Upper lobe of left lung (tissue), 6 donors: ENCODE data around the gene PTX4. TPM values are rescaled to one million over a fixed set of nuclear protein-coding genes. Genes with fewer than 3 reads are reported as not detected.

Experiments
- ATAC-seq, 2 donors: fragments of 200-7000 bp; cut with Tn5 transposase; one replicate each; pipeline ENCODE4 v1.9.1; 2022; ENCODE audit warnings: mild to moderate bottlenecking in 2 of 2, moderate library complexity in 2 of 2; ENCODE audit not compliant: low FRiP score in 2 of 2
- DNase-seq, 2 donors: peaks; one replicate each; pipeline ENCODE4 v3.0.0-alpha.2; 2019 to 2020
- H3K27ac ChIP-seq, 4 donors: fragments of 200-600 bp; sonication (generic); one replicate each; pipeline ENCODE4 v1.5.1; 2016 to 2019
- H3K27me3 ChIP-seq, 4 donors: fragments of 200-600 bp; sonication (generic); one replicate each; pipeline ENCODE4 v1.5.1; 2017 to 2019
- H3K36me3 ChIP-seq, 4 donors: fragments of 200-600 bp; sonication (generic); one replicate each; pipeline ENCODE4 v1.5.1; 2016 to 2019
- H3K4me1 ChIP-seq, 4 donors: fragments of 200-600 bp; sonication (generic); one replicate each; pipeline ENCODE4 v1.5.1; 2018 to 2019
- H3K4me3 ChIP-seq, 4 donors: fragments of 200-600 bp; sonication (generic); one replicate each; pipeline ENCODE4 v1.5.1; 2017 to 2019; ENCODE audit warnings: mild to moderate bottlenecking in 2 of 4, moderate library complexity in 1 of 4
- H3K9me3 ChIP-seq, 4 donors: fragments of 200-600 bp; sonication (generic); one replicate each; pipeline ENCODE4 v1.5.1; 2018 to 2019
- EP300 ChIP-seq, 4 donors: sonication (generic); formaldehyde crosslinking; IDR thresholded peaks; one replicate each; pipeline ENCODE4 v1.5.1; 2017; ENCODE audit warnings: antibody characterized with exemption in 4 of 4, control low read depth in 2 of 4
- POLR2A ChIP-seq, 4 donors: fragments of 450-650 bp; IDR thresholded peaks; one replicate each; pipeline ENCODE4 v1.5.1; 2016 to 2017; ENCODE audit warnings: antibody characterized with exemption in 4 of 4, mild to moderate bottlenecking in 2 of 4
- POLR2AphosphoS5 ChIP-seq, 2 donors: sonication (generic); formaldehyde crosslinking; IDR thresholded peaks; one replicate each; pipeline ENCODE4 v1.5.1; 2017; ENCODE audit warnings: antibody characterized with exemption in 2 of 2
- WGBS, 2 donors: methylation state at CpG; one replicate each; pipeline ENCODE4 v1.1.5; 2017 to 2018; 5-methylcytosine and 5-hydroxymethylcytosine counted together
- total RNA-seq, 6 donors: library from RNA; depleted of rRNA in 4 of 6; stranded (reverse); fragments of >200 nt in 4 of 6; gene quantifications; one replicate each; pipeline versions ENCODE4 v1.1.0 to v1.2.1, GENCODE V29; 2016 to 2021
- TF ChIP-seq, protein P1 (sequence below), 6 experiments: fragments of 450-650 bp in 4 of 6; fragments of 200-600 bp in 2 of 6; sonication (generic) in 2 of 6; IDR thresholded peaks; one replicate each; pipeline ENCODE4 v1.5.1; 2016 to 2019; ENCODE audit warnings: antibody characterized with exemption in 6 of 6
- donor health status: DM: no; HTN: no; CAD: no; lungs with moderate emphysema.
- donor health status: DM: no; HTN: yes; CAD: no; lungs with severe emphysema.

PTX4 gene
- total RNA-seq, 6 donors from 2014 or later: 0.30 to 0.34 (median 0.34) TPM; not detected in 3

DNA sequence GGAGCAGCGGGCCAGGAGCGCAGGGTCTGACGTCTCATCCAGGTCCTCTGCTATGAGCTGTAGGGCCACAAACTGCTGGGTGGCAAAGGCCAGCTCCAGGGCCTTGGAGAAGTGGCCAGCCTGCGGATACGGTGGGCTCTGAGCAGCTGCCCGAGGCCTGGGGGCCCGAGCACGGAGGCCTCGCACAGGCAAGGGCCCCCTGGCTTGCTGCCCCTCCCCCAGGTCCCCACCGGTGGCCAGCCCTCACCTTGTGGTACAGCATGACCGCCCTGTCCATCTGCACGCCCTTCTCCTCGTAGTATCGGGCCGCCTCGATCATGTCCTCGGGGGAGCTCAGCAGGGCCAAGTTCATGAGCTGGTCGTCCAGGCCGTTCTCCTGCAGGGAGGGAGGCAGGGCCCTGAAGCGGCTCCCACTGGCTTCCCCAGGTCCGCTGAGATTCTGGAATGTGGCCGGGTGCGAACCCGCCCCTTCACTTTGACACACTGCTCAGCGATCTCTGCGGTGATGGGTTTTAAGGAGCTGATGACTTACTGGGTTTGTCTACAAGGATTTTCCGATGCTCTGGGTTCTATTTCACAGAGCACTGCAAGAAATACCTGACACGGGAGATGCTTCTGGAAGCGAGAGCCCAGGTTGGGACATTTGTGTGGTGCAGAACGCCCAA is 35.0 kb upstream of the PTX4 start:
- TF ChIP-seq EP300 (IDR thresholded peaks at IDR 0.05) (no peak), POLR2AphosphoS5 (IDR thresholded peaks at IDR 0.05) (no peak), POLR2A (IDR thresholded peaks at IDR 0.05) (no peak)
- TF ChIP-seq, protein P1, sequence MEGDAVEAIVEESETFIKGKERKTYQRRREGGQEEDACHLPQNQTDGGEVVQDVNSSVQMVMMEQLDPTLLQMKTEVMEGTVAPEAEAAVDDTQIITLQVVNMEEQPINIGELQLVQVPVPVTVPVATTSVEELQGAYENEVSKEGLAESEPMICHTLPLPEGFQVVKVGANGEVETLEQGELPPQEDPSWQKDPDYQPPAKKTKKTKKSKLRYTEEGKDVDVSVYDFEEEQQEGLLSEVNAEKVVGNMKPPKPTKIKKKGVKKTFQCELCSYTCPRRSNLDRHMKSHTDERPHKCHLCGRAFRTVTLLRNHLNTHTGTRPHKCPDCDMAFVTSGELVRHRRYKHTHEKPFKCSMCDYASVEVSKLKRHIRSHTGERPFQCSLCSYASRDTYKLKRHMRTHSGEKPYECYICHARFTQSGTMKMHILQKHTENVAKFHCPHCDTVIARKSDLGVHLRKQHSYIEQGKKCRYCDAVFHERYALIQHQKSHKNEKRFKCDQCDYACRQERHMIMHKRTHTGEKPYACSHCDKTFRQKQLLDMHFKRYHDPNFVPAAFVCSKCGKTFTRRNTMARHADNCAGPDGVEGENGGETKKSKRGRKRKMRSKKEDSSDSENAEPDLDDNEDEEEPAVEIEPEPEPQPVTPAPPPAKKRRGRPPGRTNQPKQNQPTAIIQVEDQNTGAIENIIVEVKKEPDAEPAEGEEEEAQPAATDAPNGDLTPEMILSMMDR (IDR thresholded peaks at IDR 0.05): no peak
- no peak for ATAC-seq

DNA sequence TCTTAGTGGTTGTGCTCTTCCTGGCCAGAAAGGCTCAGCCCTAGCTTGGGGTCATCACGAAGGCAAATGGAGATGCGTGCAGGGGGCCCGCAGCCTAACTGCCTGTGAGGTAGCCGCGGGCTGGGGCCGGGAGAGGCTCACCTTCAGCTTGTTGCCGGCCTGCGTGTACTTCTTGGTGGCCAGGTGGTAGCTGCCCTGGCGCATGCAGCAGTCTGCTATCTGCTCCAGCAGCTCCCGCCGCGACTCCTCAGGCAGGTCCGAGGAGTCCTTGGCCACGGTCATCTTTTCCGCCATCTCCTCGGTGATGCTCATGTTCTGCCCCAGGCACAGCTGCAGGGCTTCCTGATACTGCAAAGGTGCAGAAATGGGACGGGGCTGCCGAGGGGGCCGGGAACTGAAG is 31.7 kb upstream of the PTX4 start:
- TF ChIP-seq POLR2AphosphoS5 (IDR thresholded peaks at IDR 0.05) (no peak), EP300 (IDR thresholded peaks at IDR 0.05) (no peak), POLR2A (IDR thresholded peaks at IDR 0.05) (no peak)
- TF ChIP-seq, protein P1 (IDR thresholded peaks at IDR 0.05): no peak
- WGBS, 2 donors: 96% methylated on average over 15 to 19 of the region's 19 CpGs
- no peak for ATAC-seq
- Histone ChIP-seq H3K9me3 (no peaks in the 10 kb centered on the region), H3K27me3 (no peaks in the 10 kb centered on the region), H3K27ac (no peak overlapping the region), H3K36me3 (peaks cover 0 to 53% (median 28%) of the 10 kb centered on the region in 4 donors), H3K4me3 (no peak overlapping the region), H3K4me1 (no peaks in the 10 kb centered on the region)
- peak in 1 of 2 donors; percentile 62 for DNase-seq

More for the DNA sequence above, 35.0 kb upstream of the PTX4 start:
- no peaks in the 10 kb centered on the region for H3K27me3 ChIP-seq
- H3K27ac ChIP-seq: no peak overlapping the region
- WGBS, 2 donors: 89 to 94% methylated on average over 12 to 30 of the region's 30 CpGs
- no peak overlapping the region for H3K4me3 ChIP-seq
- H3K9me3 ChIP-seq: no peaks in the 10 kb centered on the region
- peaks cover 0 to 40% (median 24%) of the 10 kb centered on the region in 4 donors for H3K36me3 ChIP-seq
- peaks cover 9 to 23% (median 23%) of the 10 kb centered on the region in 4 donors for H3K4me1 ChIP-seq
- DNase-seq: peak in 1 of 2 donors; percentile 69

DNA sequence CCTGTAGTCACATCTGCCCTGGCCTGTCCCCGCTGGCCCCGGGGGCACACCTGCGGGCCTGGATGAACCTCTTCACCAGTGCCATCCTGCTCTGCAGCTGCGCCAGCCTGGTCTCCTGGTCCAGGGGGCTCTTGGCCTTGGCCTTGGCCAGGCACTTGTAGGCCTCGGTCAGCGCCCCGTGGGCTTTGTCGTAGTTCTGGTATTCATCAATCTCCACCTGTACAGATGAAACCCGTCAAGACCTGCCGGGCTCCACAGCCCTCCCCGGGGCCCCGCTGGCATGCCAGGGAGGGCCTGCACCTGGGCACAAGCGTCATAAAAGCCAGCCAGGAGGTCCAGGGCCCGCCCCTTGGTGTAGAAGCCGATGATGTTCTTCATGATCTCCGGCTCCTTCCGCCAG is 31.1 kb upstream of the PTX4 start:
- ATAC-seq (no peak), DNase-seq (peak in 1 of 2 donors; percentile 75)
- 97% methylated on average over 4 to 17 of the region's 17 CpGs for WGBS, 2 donors
- Histone ChIP-seq H3K27ac (no peak overlapping the region), H3K36me3 (peaks cover 0 to 53% (median 28%) of the 10 kb centered on the region in 4 donors), H3K4me1 (no peaks in the 10 kb centered on the region), H3K9me3 (no peaks in the 10 kb centered on the region), H3K4me3 (no peak overlapping the region), H3K27me3 (no peaks in the 10 kb centered on the region)
- TF ChIP-seq POLR2A (IDR thresholded peaks at IDR 0.05) (no peak), EP300 (IDR thresholded peaks at IDR 0.05) (no peak), POLR2AphosphoS5 (IDR thresholded peaks at IDR 0.05) (no peak)
- TF ChIP-seq, protein P1 (IDR thresholded peaks at IDR 0.05): no peak

DNA sequence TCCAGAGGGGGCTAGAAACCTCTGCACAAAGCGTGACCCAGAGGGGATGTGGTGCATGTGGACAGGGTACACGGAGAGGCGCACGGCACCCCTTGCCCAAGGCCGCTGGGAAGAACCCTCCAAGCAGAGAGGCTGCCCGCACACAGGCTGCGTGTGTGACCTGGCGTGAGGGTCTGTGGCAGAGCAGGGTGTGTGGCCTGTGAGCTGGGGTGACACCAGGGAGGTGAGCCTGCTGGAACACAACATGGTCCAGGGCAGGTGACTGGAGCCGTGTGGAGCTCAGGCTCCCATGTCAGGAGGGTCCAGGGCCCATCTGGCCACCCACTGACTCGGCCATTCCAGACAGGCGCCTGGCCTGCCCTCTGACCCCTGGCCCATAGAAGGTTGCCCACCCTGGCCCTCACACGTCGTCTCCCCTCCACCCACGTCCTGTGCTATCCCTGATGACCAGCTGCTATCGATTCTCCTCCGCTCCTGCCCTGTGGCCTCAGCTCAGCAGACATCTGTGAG is 29.9 kb upstream of the PTX4 start:
- ATAC-seq (peak; percentile 31), DNase-seq (peak in 1 of 2 donors; percentile 65)
- no peak overlapping the region for H3K4me3 ChIP-seq
- no peak overlapping the region for H3K27ac ChIP-seq
- 96 to 98% methylated on average over 10 to 16 of the region's 16 CpGs for WGBS, 2 donors
- TF ChIP-seq POLR2AphosphoS5 (IDR thresholded peaks at IDR 0.05): no peak
- TF ChIP-seq, protein P1 (IDR thresholded peaks at IDR 0.05): no peak
- no peak for TF ChIP-seq EP300 (IDR thresholded peaks at IDR 0.05)
- no peak for TF ChIP-seq POLR2A (IDR thresholded peaks at IDR 0.05)
- H3K4me1 ChIP-seq: no peaks in the 10 kb centered on the region
- no peaks in the 10 kb centered on the region for H3K27me3 ChIP-seq
- peaks cover 0 to 43% (median 25%) of the 10 kb centered on the region in 4 donors for H3K36me3 ChIP-seq
- H3K9me3 ChIP-seq: peaks cover 0 to 6% (median 3%) of the 10 kb centered on the region in 4 donors
